RWPE2 (cell line): ENCODE measurements around the gene PEPD.

Source experiments
- ATAC-seq: fragments of 200-7000 bp; cut with Tn5 transposase; 3 replicates; pipeline ENCODE4 v1.9.1; 2021; ENCODE audit warnings: low read depth
- DNase-seq: peaks from one replicate; pipeline ENCODE4 v3.0.0-alpha.2; 2020; ENCODE audit warnings: low spot score
- H3K27ac ChIP-seq: fragments of 450-650 bp; 2 replicates; pipeline ENCODE4 v1.5.1; 2017; ENCODE audit warnings: mild to moderate bottlenecking; ENCODE audit not compliant: poor library complexity, severe bottlenecking
- H3K27me3 ChIP-seq: fragments of 250-450 bp; sonication (Bioruptor Pico); 2 replicates; pipeline ENCODE4 v1.5.1; 2021; ENCODE audit warnings: mild to moderate bottlenecking, moderate library complexity; ENCODE audit not compliant: insufficient read depth, poor library complexity, severe bottlenecking
- H3K36me3 ChIP-seq: fragments of 250-450 bp; sonication (Bioruptor Pico); 2 replicates; pipeline ENCODE4 v1.5.1; 2020; ENCODE audit warnings: low read depth, mild to moderate bottlenecking, moderate library complexity
- H3K4me1 ChIP-seq: fragments of 250-450 bp; sonication (Bioruptor Pico); 2 replicates; pipeline ENCODE4 v1.5.1; 2021; ENCODE audit warnings: mild to moderate bottlenecking, moderate library complexity; ENCODE audit not compliant: insufficient read depth, poor library complexity, severe bottlenecking
- H3K4me3 ChIP-seq: fragments of 250-450 bp; sonication (Bioruptor Pico); 2 replicates; pipeline ENCODE4 v1.5.1; 2021; ENCODE audit warnings: mild to moderate bottlenecking, moderate library complexity; ENCODE audit not compliant: severe bottlenecking
- H3K9me3 ChIP-seq: fragments of 250-450 bp; sonication (Bioruptor Pico); 2 replicates; pipeline ENCODE4 v1.5.1; 2021; ENCODE audit warnings: mild to moderate bottlenecking, moderate library complexity; ENCODE audit not compliant: severe bottlenecking
- CTCF ChIP-seq: fragments of 450-650 bp; IDR thresholded peaks from one replicate; pipeline ENCODE4 v1.5.1; 2017; ENCODE audit warnings: mild to moderate bottlenecking, moderate library complexity; ENCODE audit not compliant: poor library complexity, severe bottlenecking

Gene PEPD

DNA sequence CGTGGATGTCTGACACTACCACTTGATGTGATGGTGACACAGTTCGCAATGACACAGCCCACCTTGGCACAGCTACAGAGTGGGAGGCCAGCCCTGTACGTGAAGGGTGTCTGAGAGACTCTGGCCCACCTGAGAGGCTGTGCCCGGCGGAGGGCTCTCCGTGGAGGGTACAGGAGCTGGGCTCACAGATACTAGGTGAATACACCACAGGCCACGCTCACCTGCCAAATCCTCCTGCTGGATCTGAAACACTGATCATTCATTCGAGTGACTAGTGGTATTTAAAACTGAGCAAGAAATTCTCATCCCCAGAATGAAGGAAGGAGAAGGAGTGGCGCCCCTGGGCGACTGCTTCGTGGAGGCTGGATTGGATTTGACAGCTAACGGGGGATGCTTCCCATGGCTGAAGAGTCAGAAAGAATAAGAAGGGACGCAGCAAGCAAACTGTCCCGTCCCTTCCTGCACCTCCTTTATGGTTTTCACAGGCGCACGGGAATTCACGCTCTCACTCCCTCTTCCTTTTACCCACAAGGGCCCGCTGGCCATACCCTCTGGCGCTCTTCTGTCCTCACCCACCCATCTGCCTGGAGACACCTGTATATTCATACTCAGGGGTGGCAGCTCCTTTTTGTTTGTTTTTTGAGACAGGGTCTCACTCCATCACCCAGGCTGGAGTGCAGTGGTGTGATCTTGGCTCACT lies 123.1 kb downstream of the PEPD start:
- ATAC-seq = no peak
- Histone ChIP-seq H3K4me1 (peaks cover 11% of the 10 kb centered on the region), H3K27ac (no peak overlapping the region)

GRCh38 chr19:33397536-33398360 lies 123.8 kb downstream of the PEPD start:
- Histone ChIP-seq H3K4me1 (peaks cover 13% of the 10 kb centered on the region), H3K36me3 (no peaks in the 10 kb centered on the region), H3K4me3 (no peak overlapping the region), H3K9me3 (no peaks in the 10 kb centered on the region), H3K27ac (no peak overlapping the region), H3K27me3 (no peaks in the 10 kb centered on the region)
- peak; percentile 61 for DNase-seq
- TF ChIP-seq CTCF = no peak
- no peak for ATAC-seq

More for the DNA sequence above, 123.1 kb downstream of the PEPD start:
- H3K4me3 ChIP-seq = no peak overlapping the region
- TF ChIP-seq CTCF = no peak
- no peaks in the 10 kb centered on the region for H3K27me3 ChIP-seq
- H3K36me3 ChIP-seq = no peaks in the 10 kb centered on the region
- DNase-seq = peak; percentile 40
- no peaks in the 10 kb centered on the region for H3K9me3 ChIP-seq

DNA sequence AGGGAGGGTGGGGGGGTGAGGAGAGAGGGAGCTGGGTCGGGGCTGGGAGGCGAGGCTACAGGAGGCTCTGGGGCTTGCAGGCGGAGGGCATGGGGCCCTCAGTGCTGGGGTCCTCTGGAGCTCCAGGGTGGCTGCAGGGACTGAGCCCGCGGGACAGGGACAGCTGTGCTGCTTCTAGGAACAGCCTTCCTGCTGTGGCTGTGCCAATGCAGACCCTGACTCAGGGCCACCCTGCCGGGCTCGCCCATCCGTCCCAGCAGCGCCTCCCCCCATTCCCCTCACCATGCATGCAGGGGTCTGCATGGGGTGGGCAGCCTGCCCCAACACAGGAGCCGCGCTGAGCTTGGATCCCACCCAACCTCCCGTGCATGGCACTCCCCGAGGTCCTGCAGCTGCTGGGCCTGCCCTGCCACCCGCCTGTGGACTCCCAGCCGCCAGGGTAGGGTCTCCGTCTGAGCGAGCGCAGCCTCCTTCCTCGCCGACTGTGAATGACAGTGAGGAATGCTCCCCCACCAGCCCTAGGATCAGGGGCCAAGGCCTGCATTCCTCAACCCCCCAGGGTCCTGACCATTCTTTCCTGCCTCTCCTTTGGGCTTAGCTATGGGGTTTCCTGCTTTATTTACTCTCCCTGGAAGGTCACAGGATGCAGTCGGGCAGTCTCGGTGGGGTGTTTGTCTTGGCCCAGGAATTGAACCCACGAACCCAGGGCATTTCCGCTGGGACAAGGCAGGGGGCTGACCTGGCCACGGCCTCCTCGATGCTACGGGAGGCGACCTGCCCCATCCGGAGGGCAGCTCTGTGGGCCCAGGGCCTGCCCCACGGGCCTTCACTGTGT lies 124.7 kb downstream of the PEPD start:
- H3K4me1 ChIP-seq = peaks cover 13% of the 10 kb centered on the region
- H3K36me3 ChIP-seq = no peaks in the 10 kb centered on the region
- no peak overlapping the region for H3K4me3 ChIP-seq
- H3K27me3 ChIP-seq = no peaks in the 10 kb centered on the region
- no peaks in the 10 kb centered on the region for H3K9me3 ChIP-seq
- H3K27ac ChIP-seq = no peak overlapping the region
- DNase-seq = peak; percentile 62
- no peak for ATAC-seq
- no peak for TF ChIP-seq CTCF

GRCh38 chr19:33395561-33396550 lies 125.7 kb downstream of the PEPD start:
- Histone ChIP-seq H3K9me3 (no peaks in the 10 kb centered on the region), H3K27me3 (no peaks in the 10 kb centered on the region), H3K4me3 (no peak overlapping the region), H3K4me1 (peaks cover 13% of the 10 kb centered on the region), H3K36me3 (no peaks in the 10 kb centered on the region), H3K27ac (no peak overlapping the region)
- no peak for TF ChIP-seq CTCF
- peak; percentile 55 for DNase-seq
- no peak for ATAC-seq
